PFSK-1 (cell line): ENCODE data around the gene SYNCRIP.

Experiments used
- POLR2AphosphoS5 ChIP-seq: IDR thresholded peaks from 2 replicates; pipeline ENCODE4 v1.6.1; 2012; ENCODE audit warnings: low read depth, mild to moderate bottlenecking, control low read depth, low read length, moderate library complexity
- SIN3A ChIP-seq: IDR thresholded peaks from 2 replicates; pipeline ENCODE4 v1.6.1; 2012; ENCODE audit warnings: mild to moderate bottlenecking, low read length, moderate library complexity, borderline replicate concordance; ENCODE audit not compliant: insufficient read depth
- TAF1 ChIP-seq: IDR thresholded peaks from 2 replicates; pipeline ENCODE4 v1.6.1; 2012; ENCODE audit warnings: low read length, control low read depth, borderline replicate concordance; ENCODE audit not compliant: insufficient read depth
- TF ChIP-seq, protein P1 (sequence below), 2 experiments: IDR thresholded peaks; 2 replicates each; pipeline versions ENCODE4 v1.6.1 to v1.8.0; 2011 to 2012; ENCODE audit warnings: low read depth in 2 of 2, low read length in 2 of 2, control low read depth in 1 of 2, inconsistent platforms in 1 of 2, mild to moderate bottlenecking in 1 of 2, moderate library complexity in 1 of 2; ENCODE audit not compliant: insufficient read depth in 1 of 2

DNA sequence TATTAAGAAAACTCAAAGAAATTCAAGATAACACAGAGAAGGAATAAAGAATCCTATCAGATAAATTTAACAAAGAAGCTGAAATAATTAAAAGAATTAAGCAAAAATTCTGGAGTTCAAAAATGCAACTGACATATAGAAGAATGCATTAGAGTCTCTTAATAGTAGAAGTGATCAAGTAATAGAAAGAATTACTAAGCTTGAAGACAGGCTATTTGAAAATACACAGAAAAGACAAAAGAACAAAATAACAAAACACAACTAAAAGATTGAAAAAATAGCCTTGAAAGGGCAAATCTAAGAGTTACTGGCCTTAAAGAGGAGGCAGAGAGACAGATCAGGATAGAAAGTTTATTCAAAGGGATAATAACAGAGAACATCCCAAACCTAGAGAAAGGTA lies 61.1 kb downstream of the SYNCRIP start:
- TF ChIP-seq, protein P1, sequence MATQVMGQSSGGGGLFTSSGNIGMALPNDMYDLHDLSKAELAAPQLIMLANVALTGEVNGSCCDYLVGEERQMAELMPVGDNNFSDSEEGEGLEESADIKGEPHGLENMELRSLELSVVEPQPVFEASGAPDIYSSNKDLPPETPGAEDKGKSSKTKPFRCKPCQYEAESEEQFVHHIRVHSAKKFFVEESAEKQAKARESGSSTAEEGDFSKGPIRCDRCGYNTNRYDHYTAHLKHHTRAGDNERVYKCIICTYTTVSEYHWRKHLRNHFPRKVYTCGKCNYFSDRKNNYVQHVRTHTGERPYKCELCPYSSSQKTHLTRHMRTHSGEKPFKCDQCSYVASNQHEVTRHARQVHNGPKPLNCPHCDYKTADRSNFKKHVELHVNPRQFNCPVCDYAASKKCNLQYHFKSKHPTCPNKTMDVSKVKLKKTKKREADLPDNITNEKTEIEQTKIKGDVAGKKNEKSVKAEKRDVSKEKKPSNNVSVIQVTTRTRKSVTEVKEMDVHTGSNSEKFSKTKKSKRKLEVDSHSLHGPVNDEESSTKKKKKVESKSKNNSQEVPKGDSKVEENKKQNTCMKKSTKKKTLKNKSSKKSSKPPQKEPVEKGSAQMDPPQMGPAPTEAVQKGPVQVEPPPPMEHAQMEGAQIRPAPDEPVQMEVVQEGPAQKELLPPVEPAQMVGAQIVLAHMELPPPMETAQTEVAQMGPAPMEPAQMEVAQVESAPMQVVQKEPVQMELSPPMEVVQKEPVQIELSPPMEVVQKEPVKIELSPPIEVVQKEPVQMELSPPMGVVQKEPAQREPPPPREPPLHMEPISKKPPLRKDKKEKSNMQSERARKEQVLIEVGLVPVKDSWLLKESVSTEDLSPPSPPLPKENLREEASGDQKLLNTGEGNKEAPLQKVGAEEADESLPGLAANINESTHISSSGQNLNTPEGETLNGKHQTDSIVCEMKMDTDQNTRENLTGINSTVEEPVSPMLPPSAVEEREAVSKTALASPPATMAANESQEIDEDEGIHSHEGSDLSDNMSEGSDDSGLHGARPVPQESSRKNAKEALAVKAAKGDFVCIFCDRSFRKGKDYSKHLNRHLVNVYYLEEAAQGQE (IDR thresholded peaks at IDR 0.05; ENCODE audit: insufficient read depth in 1 of 2, low read depth in 2 of 2, low read length in 2 of 2) = no peak
- TF ChIP-seq SIN3A = no peak
- no peak for TF ChIP-seq POLR2AphosphoS5
- no peak for TF ChIP-seq TAF1
